ENCODE results near the gene PAAF1. TPM values are rescaled to one million over a fixed set of nuclear protein-coding genes. Genes with fewer than 3 reads are reported as not detected.

The PAAF1 gene
- total RNA-seq, 4 donors from 2014 or later = 0.37 to 10.5 (median 6.4) TPM

DNA sequence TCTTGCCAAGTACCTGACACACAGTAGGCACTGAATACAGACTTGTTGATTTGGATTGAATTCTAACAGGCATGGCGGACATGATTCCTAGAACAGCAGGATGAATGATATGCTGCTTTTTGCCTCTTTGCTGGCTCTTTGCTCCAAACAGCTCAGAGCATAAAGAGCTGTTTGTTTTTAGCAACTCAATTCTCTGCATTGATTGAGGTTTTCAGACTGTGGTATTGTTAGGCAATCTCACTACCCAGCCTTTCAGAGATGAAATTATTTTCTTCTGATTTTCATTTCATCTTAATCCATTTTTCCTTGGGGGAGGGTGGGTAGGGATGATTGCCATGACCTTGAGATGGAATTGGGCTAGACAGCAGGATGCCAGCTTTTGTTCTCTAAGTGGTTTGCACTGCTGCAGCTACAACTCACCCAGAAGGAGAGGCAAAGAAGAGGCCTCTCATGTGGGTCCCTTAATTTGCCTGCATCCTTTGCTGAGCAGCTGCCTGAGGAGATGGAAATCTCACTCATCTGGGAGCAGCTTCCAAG is 20.7 kb upstream of the PAAF1 start:
- intact Hi-C loops (cut with DNase I; ENCODE audit: low total_unique reads) (no loop called here), in situ Hi-C loops (cut with MboI; ENCODE audit: low pct_ligation_motif_present in 1 of 4, low pct_unique_long_range_greater_than_20kb in 1 of 4, low sequenced_read_pairs in 3 of 4) (no loop called here)
- H3K4me3 ChIP-seq = no peak overlapping the region
- TF ChIP-seq EP300 (IDR thresholded peaks at IDR 0.05; ENCODE audit: low read depth) (no peak), POLR2A (IDR thresholded peaks at IDR 0.05) (no peak), POLR2AphosphoS5 (IDR thresholded peaks at IDR 0.05) (no peak)
- TF ChIP-seq, protein P1, sequence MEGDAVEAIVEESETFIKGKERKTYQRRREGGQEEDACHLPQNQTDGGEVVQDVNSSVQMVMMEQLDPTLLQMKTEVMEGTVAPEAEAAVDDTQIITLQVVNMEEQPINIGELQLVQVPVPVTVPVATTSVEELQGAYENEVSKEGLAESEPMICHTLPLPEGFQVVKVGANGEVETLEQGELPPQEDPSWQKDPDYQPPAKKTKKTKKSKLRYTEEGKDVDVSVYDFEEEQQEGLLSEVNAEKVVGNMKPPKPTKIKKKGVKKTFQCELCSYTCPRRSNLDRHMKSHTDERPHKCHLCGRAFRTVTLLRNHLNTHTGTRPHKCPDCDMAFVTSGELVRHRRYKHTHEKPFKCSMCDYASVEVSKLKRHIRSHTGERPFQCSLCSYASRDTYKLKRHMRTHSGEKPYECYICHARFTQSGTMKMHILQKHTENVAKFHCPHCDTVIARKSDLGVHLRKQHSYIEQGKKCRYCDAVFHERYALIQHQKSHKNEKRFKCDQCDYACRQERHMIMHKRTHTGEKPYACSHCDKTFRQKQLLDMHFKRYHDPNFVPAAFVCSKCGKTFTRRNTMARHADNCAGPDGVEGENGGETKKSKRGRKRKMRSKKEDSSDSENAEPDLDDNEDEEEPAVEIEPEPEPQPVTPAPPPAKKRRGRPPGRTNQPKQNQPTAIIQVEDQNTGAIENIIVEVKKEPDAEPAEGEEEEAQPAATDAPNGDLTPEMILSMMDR (IDR thresholded peaks at IDR 0.05) = no peak
- no peaks in the 10 kb centered on the region for H3K4me1 ChIP-seq
- H3K27ac ChIP-seq = no peak overlapping the region
- 95% methylated on average over 1 of the region's 1 CpG; no CpG with 5 or more reads in 1 of the 2 donors for WGBS, 2 donors (ENCODE audit: low coverage in 1 of 2)
- no peak for DNase-seq
- peaks cover 0 to 17% (median 0%) of the 10 kb centered on the region in 4 donors for H3K36me3 ChIP-seq
- H3K9me3 ChIP-seq = no peaks in the 10 kb centered on the region
- H3K27me3 ChIP-seq = no peaks in the 10 kb centered on the region

DNA sequence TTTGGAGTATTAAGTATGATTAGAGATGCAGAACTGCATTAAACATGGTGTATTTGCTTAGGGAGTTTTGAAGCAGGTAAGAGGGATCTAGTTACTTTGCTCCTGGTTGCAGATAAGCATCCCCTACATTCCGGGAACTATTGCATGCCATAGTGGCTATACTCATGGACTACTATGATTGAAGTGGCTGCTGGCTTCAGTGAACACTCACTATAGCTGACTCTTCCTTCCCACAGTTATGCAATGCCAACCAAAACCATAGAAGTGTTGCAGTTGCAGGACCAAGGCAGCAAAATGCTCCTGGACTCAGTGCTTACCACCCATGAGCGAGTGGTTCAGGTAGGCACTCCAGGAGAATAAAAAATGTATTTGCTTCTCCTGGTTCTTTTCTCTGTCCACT is 17.1 kb upstream of the PAAF1 start:
- TF ChIP-seq EP300 (IDR thresholded peaks at IDR 0.05; ENCODE audit: low read depth) = no peak
- TF ChIP-seq, protein P1 (IDR thresholded peaks at IDR 0.05) = no peak
- TF ChIP-seq POLR2AphosphoS5 (IDR thresholded peaks at IDR 0.05) = no peak
- TF ChIP-seq POLR2A (IDR thresholded peaks at IDR 0.05) = no peak
- no peak for DNase-seq
- 100% methylated on average over 1 to 2 of the region's 2 CpGs for WGBS, 2 donors (ENCODE audit: low coverage in 1 of 2)

DNA sequence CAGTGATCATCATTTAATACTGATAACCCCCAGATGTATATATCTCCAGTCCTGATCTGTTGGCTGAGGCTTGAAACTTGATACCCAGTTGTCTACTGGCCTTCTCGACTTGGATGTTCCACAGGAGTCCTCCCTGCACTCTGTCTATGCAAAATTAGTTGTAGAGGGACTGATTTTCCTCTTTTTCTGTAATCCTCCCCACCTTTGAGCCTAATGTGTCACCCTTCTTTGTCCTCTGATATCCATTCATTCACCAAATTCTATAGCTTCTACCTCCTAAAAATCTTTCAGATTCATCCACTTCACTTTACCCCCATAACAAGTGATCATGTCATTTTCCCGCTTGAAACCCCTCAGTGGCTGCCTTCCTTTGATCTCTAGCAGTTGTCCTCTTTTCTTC is 16.6 kb upstream of the PAAF1 start:
- Histone ChIP-seq H3K9me3 (no peaks in the 10 kb centered on the region), H3K36me3 (peaks cover 0 to 20% (median 2%) of the 10 kb centered on the region in 4 donors), H3K27ac (no peak overlapping the region), H3K27me3 (no peaks in the 10 kb centered on the region), H3K4me1 (no peaks in the 10 kb centered on the region), H3K4me3 (no peak overlapping the region)
- 94 to 100% methylated on average over 1 to 2 of the region's 2 CpGs for WGBS, 2 donors (ENCODE audit: low coverage in 1 of 2)
- TF ChIP-seq EP300 (IDR thresholded peaks at IDR 0.05; ENCODE audit: low read depth) (no peak), POLR2A (IDR thresholded peaks at IDR 0.05) (no peak), POLR2AphosphoS5 (IDR thresholded peaks at IDR 0.05) (no peak)
- TF ChIP-seq, protein P1 (IDR thresholded peaks at IDR 0.05) = no peak
- intact Hi-C loops (cut with DNase I; ENCODE audit: low total_unique reads) (no loop called here), in situ Hi-C loops (cut with MboI; ENCODE audit: low pct_ligation_motif_present in 1 of 4, low pct_unique_long_range_greater_than_20kb in 1 of 4, low sequenced_read_pairs in 3 of 4) (no loop called here)
- no peak for DNase-seq

More for the DNA sequence above, 17.1 kb upstream of the PAAF1 start:
- Histone ChIP-seq H3K27me3 (no peaks in the 10 kb centered on the region), H3K4me3 (no peak overlapping the region), H3K9me3 (no peaks in the 10 kb centered on the region), H3K4me1 (no peaks in the 10 kb centered on the region), H3K36me3 (peaks cover 0 to 16% (median 2%) of the 10 kb centered on the region in 4 donors), H3K27ac (no peak overlapping the region)
- intact Hi-C loops (cut with DNase I; ENCODE audit: low total_unique reads) (no loop called here), in situ Hi-C loops (cut with MboI; ENCODE audit: low pct_ligation_motif_present in 1 of 4, low pct_unique_long_range_greater_than_20kb in 1 of 4, low sequenced_read_pairs in 3 of 4) (no loop called here)

DNA sequence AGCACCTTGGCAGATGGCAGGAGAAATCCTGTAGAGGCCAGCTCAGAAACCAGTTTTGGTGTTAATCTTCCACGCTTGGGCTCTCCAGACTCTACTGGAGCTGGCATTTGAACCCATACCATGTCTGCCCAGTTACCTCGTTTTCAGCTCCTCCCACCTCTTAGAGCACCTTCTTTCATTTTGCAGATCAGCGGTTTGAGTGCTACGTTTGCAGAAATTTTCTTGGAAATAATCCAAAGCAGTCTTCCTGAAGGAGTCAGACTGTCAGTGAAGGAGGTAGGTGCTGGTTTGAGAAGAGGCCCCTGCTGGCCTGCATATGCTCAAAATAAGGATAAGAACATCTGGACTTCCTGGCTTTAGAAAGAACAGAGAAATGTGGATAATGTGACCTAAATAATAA is 13.8 kb upstream of the PAAF1 start:
- H3K4me3 ChIP-seq = no peak overlapping the region
- WGBS, 2 donors (ENCODE audit: low coverage in 1 of 2) = 70 to 81% methylated on average over 3 to 4 of the region's 4 CpGs
- H3K9me3 ChIP-seq = no peaks in the 10 kb centered on the region
- in situ Hi-C loops (cut with MboI; ENCODE audit: low pct_ligation_motif_present in 1 of 4, low pct_unique_long_range_greater_than_20kb in 1 of 4, low sequenced_read_pairs in 3 of 4) (no loop called here), intact Hi-C loops (cut with DNase I; ENCODE audit: low total_unique reads) (no loop called here)
- TF ChIP-seq, protein P1 (IDR thresholded peaks at IDR 0.05) = no peak
- TF ChIP-seq EP300 (IDR thresholded peaks at IDR 0.05; ENCODE audit: low read depth) (no peak), POLR2A (IDR thresholded peaks at IDR 0.05) (no peak), POLR2AphosphoS5 (IDR thresholded peaks at IDR 0.05) (no peak)
- no peak overlapping the region for H3K27ac ChIP-seq
- H3K4me1 ChIP-seq = peaks cover 0 to 12% (median 2%) of the 10 kb centered on the region in 4 donors
- H3K36me3 ChIP-seq = peaks cover 0 to 21% (median 2%) of the 10 kb centered on the region in 4 donors
- DNase-seq = no peak
- H3K27me3 ChIP-seq = no peaks in the 10 kb centered on the region

Measured in transverse colon (tissue), 4 donors.